IMR-90 (cell line): ENCODE measurements around the gene ARL4A. TPM values are rescaled to one million over a fixed set of nuclear protein-coding genes. Genes with fewer than 3 reads are reported as not detected.

ENCODE experiments used
- ATAC-seq: fragments of 200-7000 bp; cut with Tn5 transposase; 2 replicates; pipeline ENCODE4 v1.9.1; 2020; ENCODE audit warnings: low read depth, mild to moderate bottlenecking, moderate library complexity
- BruUV-seq: library from RNA; stranded (reverse); fragments of 400-500 nt; replicated peaks from 2 replicates; lab custom pipeline; 2021; lab: Mats Ljungman, UMichigan
- CTCF ChIA-PET: fragments of 300-600 bp; formaldehyde crosslinking; extraction: SDS; loops from one replicate; lab custom pipeline; 2021; ENCODE audit warnings: antibody characterized with exemption; lab: Yijun Ruan, JAX
- POLR2A ChIA-PET: fragments of 300-600 bp; sonication (Branson Sonifier 250); formaldehyde crosslinking; loops from one replicate; lab custom pipeline; 2022; ENCODE audit warnings: antibody characterized with exemption; ENCODE audit not compliant: unreplicated experiment; lab: Charles Lee
- DNase-seq: peaks from one replicate; pipeline ENCODE4 v3.0.0; 2013
- H2AFZ ChIP-seq: replicated peaks from 2 replicates; pipeline ENCODE3; 2013; ENCODE audit warnings: low read length, mild to moderate bottlenecking; ENCODE audit not compliant: poor library complexity
- H2AK5ac ChIP-seq: 2 replicates; pipeline ENCODE4 v1.6.1; 2013; ENCODE audit warnings: low read depth, low read length, inconsistent platforms
- H2AK9ac ChIP-seq: replicated peaks from 2 replicates; pipeline ENCODE3; 2013; ENCODE audit warnings: mild to moderate bottlenecking, low read depth, low read length, moderate library complexity; ENCODE audit not compliant: poor library complexity
- H2BK120ac ChIP-seq: 2 replicates; pipeline ENCODE4 v1.6.1; 2013; ENCODE audit warnings: low read depth, low read length, inconsistent platforms
- H2BK15ac ChIP-seq: 3 replicates; pipeline ENCODE4 v1.6.1; 2013; ENCODE audit warnings: low read depth, low read length, inconsistent platforms
- H2BK20ac ChIP-seq: 2 replicates; pipeline ENCODE4 v1.6.1; 2013; ENCODE audit warnings: low read depth, mild to moderate bottlenecking, inconsistent platforms, low read length, moderate library complexity
- H2BK5ac ChIP-seq: 2 replicates; pipeline ENCODE4 v1.6.1; 2013; ENCODE audit warnings: mild to moderate bottlenecking, low read depth, low read length, inconsistent platforms; ENCODE audit not compliant: poor library complexity, severe bottlenecking
- H3K14ac ChIP-seq: replicated peaks from 2 replicates; pipeline ENCODE4 v1.6.1; 2013; ENCODE audit warnings: low read depth, low read length, inconsistent platforms
- H3K18ac ChIP-seq: 2 replicates; pipeline ENCODE4 v1.6.1; 2013; ENCODE audit warnings: low read depth, low read length, control low read depth
- H3K23ac ChIP-seq: 2 replicates; pipeline ENCODE4 v1.6.1; 2013; ENCODE audit warnings: low read depth, low read length, inconsistent platforms
- H3K27ac ChIP-seq: 2 replicates; pipeline ENCODE4 v1.5.1; 2013; ENCODE audit warnings: mild to moderate bottlenecking, control low read depth, low read length; ENCODE audit not compliant: insufficient read depth
- H3K27me3 ChIP-seq: 2 replicates; pipeline ENCODE4 v1.6.1; 2013; ENCODE audit warnings: low read length; ENCODE audit not compliant: control insufficient read depth, insufficient read depth
- H3K36me3 ChIP-seq: 2 replicates; pipeline ENCODE4 v1.6.1; 2013; ENCODE audit warnings: low read length, mixed read lengths; ENCODE audit not compliant: control insufficient read depth, insufficient read depth
- H3K4ac ChIP-seq: 2 replicates; pipeline ENCODE4 v1.6.1; 2013; ENCODE audit warnings: low read depth, low read length, inconsistent platforms
- H3K4me1 ChIP-seq: 2 replicates; pipeline ENCODE4 v1.6.1; 2013; ENCODE audit warnings: low read length, mixed read lengths; ENCODE audit not compliant: control insufficient read depth, insufficient read depth
- H3K4me2 ChIP-seq: 2 replicates; pipeline ENCODE4 v1.6.1; 2013; ENCODE audit warnings: low read depth, mild to moderate bottlenecking, control low read depth, low read length, moderate library complexity
- H3K4me3 ChIP-seq: 2 replicates; pipeline ENCODE4 v1.5.1; 2013; ENCODE audit warnings: low read depth, mild to moderate bottlenecking, control low read depth, low read length, moderate library complexity; ENCODE audit not compliant: insufficient read depth
- H3K56ac ChIP-seq: 2 replicates; pipeline ENCODE4 v1.6.1; 2013; ENCODE audit warnings: low read length, inconsistent platforms; ENCODE audit not compliant: insufficient read depth; ENCODE audit errors: extremely low read depth
- H3K79me1 ChIP-seq, 2 experiments: 2 replicates each; pipeline ENCODE4 v1.6.1; 2013; ENCODE audit warnings: low read length in 2 of 2, inconsistent platforms in 1 of 2, low read depth in 1 of 2
- H3K9ac ChIP-seq: 2 replicates; pipeline ENCODE4 v1.6.1; 2013; ENCODE audit warnings: low read depth, low read length, control low read depth
- H3K9me1 ChIP-seq: 2 replicates; pipeline ENCODE4 v1.6.1; 2013; ENCODE audit warnings: low read length, inconsistent platforms; ENCODE audit not compliant: insufficient read depth
- H3K9me3 ChIP-seq: 2 replicates; pipeline ENCODE4 v1.6.1; 2013; ENCODE audit warnings: low read length; ENCODE audit not compliant: control insufficient read depth, insufficient read depth
- H4K20me1 ChIP-seq: 2 replicates; pipeline ENCODE4 v1.6.1; 2013; ENCODE audit warnings: low read length, inconsistent platforms; ENCODE audit not compliant: insufficient read depth
- H4K5ac ChIP-seq: 2 replicates; pipeline ENCODE4 v1.6.1; 2013; ENCODE audit warnings: mild to moderate bottlenecking, low read depth, low read length, control low read depth
- H4K8ac ChIP-seq, 2 experiments: 2 replicates each; pipeline ENCODE4 v1.6.1; 2013; ENCODE audit warnings: low read depth in 2 of 2, low read length in 2 of 2, control low read depth in 1 of 2, inconsistent platforms in 1 of 2
- H4K91ac ChIP-seq: 2 replicates; pipeline ENCODE4 v1.6.1; 2013; ENCODE audit warnings: low read depth, low read length, inconsistent platforms; ENCODE audit not compliant: insufficient read depth
- BHLHE40 ChIP-seq: fragments of 150-350 bp; IDR thresholded peaks from 2 replicates; pipeline ENCODE4 v1.6.1; 2016; ENCODE audit warnings: mild to moderate bottlenecking, low read depth, low read length
- CEBPB ChIP-seq: IDR thresholded peaks from 2 replicates; pipeline ENCODE4 v1.6.1; 2012; ENCODE audit warnings: low read depth, low read length, improper control_type of control experiment
- FOS ChIP-seq: fragments of 150-350 bp; IDR thresholded peaks from 2 replicates; pipeline ENCODE4 v1.6.1; 2016; ENCODE audit warnings: low read depth, low read length
- MAFK ChIP-seq: IDR thresholded peaks from 2 replicates; pipeline ENCODE4 v1.6.1; 2012; ENCODE audit warnings: low read depth, low read length, improper control_type of control experiment
- MAZ ChIP-seq: IDR thresholded peaks from 2 replicates; pipeline ENCODE4 v1.6.1; 2012; ENCODE audit warnings: low read depth, mild to moderate bottlenecking, low read length, improper control_type of control experiment, moderate library complexity, borderline replicate concordance
- MXI1 ChIP-seq: IDR thresholded peaks from 2 replicates; pipeline ENCODE4 v1.6.1; 2012; ENCODE audit warnings: low read depth, mild to moderate bottlenecking, low read length, moderate library complexity, borderline replicate concordance
- NFE2L2 ChIP-seq: fragments of 150-350 bp; IDR thresholded peaks from 2 replicates; pipeline ENCODE4 v1.6.1; 2016; ENCODE audit warnings: low read depth, mild to moderate bottlenecking, low read length
- POLR2A ChIP-seq: IDR thresholded peaks from 2 replicates; pipeline ENCODE4 v1.6.1; 2012; ENCODE audit warnings: mild to moderate bottlenecking, low read depth, low read length
- RCOR1 ChIP-seq: IDR thresholded peaks from 2 replicates; pipeline ENCODE4 v1.6.1; 2012; ENCODE audit warnings: mild to moderate bottlenecking, low read length, improper control_type of control experiment; ENCODE audit not compliant: insufficient replicate concordance
- RFX5 ChIP-seq: IDR thresholded peaks from 2 replicates; pipeline ENCODE4 v1.8.0; 2012; ENCODE audit warnings: low read depth, mild to moderate bottlenecking, low read length, moderate library complexity
- SMC3 ChIP-seq: fragments of 150-350 bp; IDR thresholded peaks from 2 replicates; pipeline ENCODE4 v1.6.1; 2016; ENCODE audit warnings: low read depth, mild to moderate bottlenecking, antibody characterized with exemption, low read length, moderate library complexity
- WGBS, 2 experiments: methylation state at CpG; one replicate each; pipeline versions ENCODE4 v1.1.5 to v1.1.7; 2013; ENCODE audit warnings: missing lambda C conversion rate in 2 of 2; ENCODE audit not compliant: insufficient read length in 1 of 2; ENCODE audit errors: extremely low coverage in 2 of 2; 5-methylcytosine and 5-hydroxymethylcytosine counted together
- dilution Hi-C: fragments of 300-500 bp; cut with HindIII; formaldehyde crosslinking; loops from one replicate; pipeline ENCODE4 v1.14.3; 2018; ENCODE audit warnings: low sequenced_read_pairs; ENCODE audit not compliant: unreplicated experiment
- in situ Hi-C: fragments of 300-500 bp; cut with MboI; formaldehyde crosslinking; loops from 3 replicates; pipeline ENCODE4 v1.14.3; 2019; ENCODE audit warnings: low sequenced_read_pairs, inconsistent platforms, mixed read lengths
- intact Hi-C: fragments of 100-400 bp; cut with micrococcal nuclease; formaldehyde crosslinking; loops from 2 replicates; pipeline ENCODE4 v1.10.0; 2022
- polyA plus RNA-seq, 3 experiments: library from polyadenylated mRNA; depleted of rRNA; stranded (reverse); fragments of >200 nt; gene quantifications; 2 replicates each; pipeline ENCODE4 v1.2.3, GENCODE V29; 2012; ENCODE audit warnings: low replicate concordance in 1 of 3
- total RNA-seq: library from RNA; depleted of rRNA; stranded (reverse); fragments of >200 nt; gene quantifications from 2 replicates; pipeline ENCODE4 v1.2.3, GENCODE V29; 2012
- TF ChIP-seq, protein P1 (sequence below): fragments of 150-350 bp; IDR thresholded peaks from 2 replicates; pipeline ENCODE4 v1.6.1; 2016; ENCODE audit warnings: low read depth, mild to moderate bottlenecking, low read length, moderate library complexity, borderline replicate concordance
- TF ChIP-seq, protein P2 (sequence below): fragments of 150-350 bp; IDR thresholded peaks from 2 replicates; pipeline ENCODE4 v1.6.1; 2017; ENCODE audit warnings: mild to moderate bottlenecking, antibody characterized with exemption, low read length, low read depth
- TF ChIP-seq, protein P3 (sequence below): conservative IDR thresholded peaks from 2 replicates; pipeline ENCODE4 v1.5.1; 2012; ENCODE audit warnings: mild to moderate bottlenecking, low read depth, low read length, improper control_type of control experiment

Gene ARL4A
- total and polyA plus RNA-seq, 2 of the 4 experiments (the other 2 are of a cell fraction): 13.7 to 22.4 TPM

DNA sequence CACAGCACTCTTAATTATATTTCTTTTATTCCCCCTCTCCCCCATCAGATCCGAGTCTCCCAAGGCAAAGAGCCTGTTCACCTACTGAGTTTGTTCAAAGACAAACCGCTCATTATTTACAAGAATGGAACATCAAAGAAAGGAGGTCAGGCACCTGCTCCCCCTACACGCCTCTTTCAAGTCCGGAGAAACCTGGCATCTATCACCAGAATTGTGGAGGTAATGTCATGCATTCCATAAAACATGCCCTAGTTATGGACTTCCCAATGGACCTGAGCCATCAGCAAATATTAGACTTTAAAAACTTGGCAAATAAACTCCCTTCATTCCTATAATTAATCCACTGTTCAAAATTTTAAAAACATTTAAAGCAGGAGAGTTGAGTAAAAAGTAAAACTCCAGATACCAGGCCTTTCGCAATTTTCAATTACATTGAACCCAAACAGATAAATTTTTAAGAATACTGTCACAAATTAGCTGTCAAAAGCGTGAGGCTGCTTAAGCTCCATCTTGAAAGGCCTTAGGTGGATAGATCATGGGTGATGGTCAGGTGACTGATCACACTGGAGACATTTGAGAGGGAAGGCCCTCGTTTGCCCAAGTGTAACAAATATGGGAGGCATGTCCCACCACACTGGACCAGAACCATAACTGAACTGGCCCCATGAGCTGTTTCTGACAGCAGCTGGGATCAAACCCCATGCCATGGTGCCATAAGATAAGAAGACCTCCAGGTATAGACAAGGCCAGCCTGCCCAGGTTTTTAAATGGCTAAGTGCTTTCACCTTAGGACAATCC lies 46.9 kb upstream of the ARL4A start:
- Histone ChIP-seq H3K27ac (no peak overlapping the region), H2BK15ac (no peak overlapping the region), H3K23ac (no peak overlapping the region), H4K20me1 (no peaks in the 10 kb centered on the region), H3K9me1 (peaks cover 4% of the 10 kb centered on the region; the same call in 1 of the 2 replicates), H2AFZ (no peak overlapping the region), H3K9ac (no peak overlapping the region), H3K36me3 (no peaks in the 10 kb centered on the region), H2AK9ac (no peak overlapping the region), H3K9me3 (no peaks in the 10 kb centered on the region), H4K91ac (no peak overlapping the region), H3K4me1 (peaks cover 3% of the 10 kb centered on the region; the same call in 1 of the 2 replicates), H3K79me1 (no peaks in the 10 kb centered on the region), H4K5ac (no peak overlapping the region), H2AK5ac (0 out of 2 replicates have a peak overlapping the region, but pooled peaks have one; percentile 46), H3K4ac (no peak overlapping the region), H3K18ac (no peak overlapping the region), H3K4me2 (no peak overlapping the region), H3K14ac (no peak overlapping the region), H2BK120ac (0 out of 2 replicates have a peak overlapping the region, but pooled peaks have one; percentile 19), H3K27me3 (no peaks in the 10 kb centered on the region; the same call in 1 of the 2 replicates), H4K8ac (no peak overlapping the region), H3K56ac (no peak overlapping the region), H2BK20ac (no peak overlapping the region), H3K4me3 (no peak overlapping the region), H2BK5ac (no peak overlapping the region)
- TF ChIP-seq MAFK: no peak
- TF ChIP-seq RCOR1: no peak
- TF ChIP-seq NFE2L2: no peak
- TF ChIP-seq, protein P1, sequence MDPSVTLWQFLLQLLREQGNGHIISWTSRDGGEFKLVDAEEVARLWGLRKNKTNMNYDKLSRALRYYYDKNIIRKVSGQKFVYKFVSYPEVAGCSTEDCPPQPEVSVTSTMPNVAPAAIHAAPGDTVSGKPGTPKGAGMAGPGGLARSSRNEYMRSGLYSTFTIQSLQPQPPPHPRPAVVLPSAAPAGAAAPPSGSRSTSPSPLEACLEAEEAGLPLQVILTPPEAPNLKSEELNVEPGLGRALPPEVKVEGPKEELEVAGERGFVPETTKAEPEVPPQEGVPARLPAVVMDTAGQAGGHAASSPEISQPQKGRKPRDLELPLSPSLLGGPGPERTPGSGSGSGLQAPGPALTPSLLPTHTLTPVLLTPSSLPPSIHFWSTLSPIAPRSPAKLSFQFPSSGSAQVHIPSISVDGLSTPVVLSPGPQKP: no peak
- no peak for TF ChIP-seq RFX5
- no peak for TF ChIP-seq MXI1
- TF ChIP-seq MAZ: no peak
- TF ChIP-seq, protein P2, sequence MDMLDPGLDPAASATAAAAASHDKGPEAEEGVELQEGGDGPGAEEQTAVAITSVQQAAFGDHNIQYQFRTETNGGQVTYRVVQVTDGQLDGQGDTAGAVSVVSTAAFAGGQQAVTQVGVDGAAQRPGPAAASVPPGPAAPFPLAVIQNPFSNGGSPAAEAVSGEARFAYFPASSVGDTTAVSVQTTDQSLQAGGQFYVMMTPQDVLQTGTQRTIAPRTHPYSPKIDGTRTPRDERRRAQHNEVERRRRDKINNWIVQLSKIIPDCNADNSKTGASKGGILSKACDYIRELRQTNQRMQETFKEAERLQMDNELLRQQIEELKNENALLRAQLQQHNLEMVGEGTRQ: no peak
- TF ChIP-seq SMC3: no peak
- no peak for TF ChIP-seq CEBPB
- no peak for TF ChIP-seq FOS
- no peak for TF ChIP-seq POLR2A
- TF ChIP-seq, protein P3, sequence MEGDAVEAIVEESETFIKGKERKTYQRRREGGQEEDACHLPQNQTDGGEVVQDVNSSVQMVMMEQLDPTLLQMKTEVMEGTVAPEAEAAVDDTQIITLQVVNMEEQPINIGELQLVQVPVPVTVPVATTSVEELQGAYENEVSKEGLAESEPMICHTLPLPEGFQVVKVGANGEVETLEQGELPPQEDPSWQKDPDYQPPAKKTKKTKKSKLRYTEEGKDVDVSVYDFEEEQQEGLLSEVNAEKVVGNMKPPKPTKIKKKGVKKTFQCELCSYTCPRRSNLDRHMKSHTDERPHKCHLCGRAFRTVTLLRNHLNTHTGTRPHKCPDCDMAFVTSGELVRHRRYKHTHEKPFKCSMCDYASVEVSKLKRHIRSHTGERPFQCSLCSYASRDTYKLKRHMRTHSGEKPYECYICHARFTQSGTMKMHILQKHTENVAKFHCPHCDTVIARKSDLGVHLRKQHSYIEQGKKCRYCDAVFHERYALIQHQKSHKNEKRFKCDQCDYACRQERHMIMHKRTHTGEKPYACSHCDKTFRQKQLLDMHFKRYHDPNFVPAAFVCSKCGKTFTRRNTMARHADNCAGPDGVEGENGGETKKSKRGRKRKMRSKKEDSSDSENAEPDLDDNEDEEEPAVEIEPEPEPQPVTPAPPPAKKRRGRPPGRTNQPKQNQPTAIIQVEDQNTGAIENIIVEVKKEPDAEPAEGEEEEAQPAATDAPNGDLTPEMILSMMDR: no peak
- TF ChIP-seq BHLHE40: no peak
- WGBS, 2 experiments: no CpG with 5 or more reads among the region's 7 CpGs
- ChIA-PET POLR2A (interaction anchor here (0.6 kb wide), 1 partner anchor 898 kb away, joined by 5 read pairs; no protein-coding TSS in a partner anchor), CTCF (interaction anchor here (0.9 kb wide), 1 partner anchor 46 kb away, joined by 3 read pairs; no protein-coding TSS in a partner anchor)
- dilution Hi-C loops: no loop called here
- intact Hi-C loops: no loop called here
- in situ Hi-C loops: loop anchor here (5.0 kb wide), 1 partner anchor 622 kb away; no protein-coding TSS in a partner anchor
- no peak for DNase-seq
- no TSS peak for BruUV-seq
- no peak for ATAC-seq
